Prostate gland (tissue), 2 donors: ENCODE measurements around the gene SLC8A2. TPM values are rescaled to one million over a fixed set of nuclear protein-coding genes. Genes with fewer than 3 reads are reported as not detected.
"Not testable (repeated sequence)": the region's sequence is repeated elsewhere in the genome, so short reads cannot be mapped to it uniquely, and the experiment has no call there.

ENCODE experiments used
- DNase-seq: peaks from one replicate; pipeline ENCODE4 v3.0.0-alpha.2; 2019; ENCODE audit warnings: low spot score
- H3K27ac ChIP-seq, 2 donors: fragments of 200-600 bp; sonication (generic); 2 replicates each; pipeline ENCODE4 v1.5.1; 2017 to 2019
- H3K27me3 ChIP-seq: fragments of 200-600 bp; sonication (generic); replicated peaks from 2 replicates; pipeline ENCODE4 v1.5.1; 2019; ENCODE audit not compliant: insufficient read depth
- H3K36me3 ChIP-seq, 2 donors: fragments of 200-600 bp; sonication (generic); 1 replicate in 1 of 2; 2 replicates in 1 of 2; pipeline versions ENCODE4 v1.5.1 to v1.8.1; 2017 to 2019
- H3K4me1 ChIP-seq: fragments of 200-600 bp; sonication (generic); replicated peaks from 2 replicates; pipeline ENCODE4 v1.5.1; 2019
- H3K4me3 ChIP-seq, 2 donors: fragments of 200-600 bp; sonication (generic); 2 replicates each; pipeline ENCODE4 v1.5.1; 2017 to 2019
- H3K9me3 ChIP-seq: fragments of 200-600 bp; sonication (generic); 2 replicates; pipeline ENCODE4 v1.5.1; 2017
- POLR2A ChIP-seq: fragments of 450-650 bp; IDR thresholded peaks from one replicate; pipeline ENCODE4 v1.6.1; 2016; ENCODE audit warnings: antibody characterized with exemption, mild to moderate bottlenecking
- POLR2AphosphoS5 ChIP-seq: sonication (generic); formaldehyde crosslinking; IDR thresholded peaks from one replicate; pipeline ENCODE4 v1.6.1; 2017; ENCODE audit warnings: antibody characterized with exemption
- WGBS: methylation state at CpG from one replicate; pipeline ENCODE4 v1.1.5; 2018; 5-methylcytosine and 5-hydroxymethylcytosine counted together
- intact Hi-C: fragments of 100-400 bp; cut with DNase I; formaldehyde crosslinking; loops from one replicate; pipeline ENCODE4 v1.14.2; 2022
- total RNA-seq, 2 donors: library from RNA; depleted of rRNA; stranded (reverse); fragments of >200 nt; gene quantifications; one replicate each; pipeline ENCODE4 v1.1.0, GENCODE V29; 2016
- TF ChIP-seq, protein P1 (sequence below), 4 experiments: fragments of 200-600 bp in 2 of 4; fragments of 450-650 bp in 2 of 4; sonication (generic) in 2 of 4; IDR thresholded peaks; 1 replicate in 3 of 4; 2 replicates in 1 of 4; pipeline ENCODE4 v1.5.1; 2016 to 2019; ENCODE audit warnings: antibody characterized with exemption in 4 of 4, mild to moderate bottlenecking in 2 of 4, moderate library complexity in 2 of 4

SLC8A2 gene
- total RNA-seq, 2 donors from 2014 or later = 1.3 to 7.7 TPM

DNA sequence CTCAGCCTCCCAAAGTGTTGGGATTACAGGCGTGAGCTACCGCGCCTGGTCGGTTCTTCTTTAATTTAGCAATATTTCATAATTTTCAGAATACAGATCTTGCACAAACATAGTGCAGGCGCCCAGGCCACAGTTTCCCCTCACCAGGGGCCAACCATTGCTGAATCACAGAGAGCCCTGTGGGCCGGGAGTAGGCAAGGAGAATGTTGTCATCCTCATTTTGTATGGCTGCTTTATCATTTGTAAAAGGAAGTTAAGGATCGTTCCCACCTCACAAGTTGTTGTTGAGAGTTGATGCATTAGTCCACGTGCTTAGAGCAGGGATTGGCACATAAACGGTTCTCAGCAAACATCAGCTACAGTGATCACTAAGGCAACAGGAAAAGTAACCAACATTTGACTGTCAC is 82.5 kb downstream of the SLC8A2 start:
- Histone ChIP-seq H3K27ac (no peak overlapping the region), H3K36me3 (no peaks in the 10 kb centered on the region), H3K4me1 (no peaks in the 10 kb centered on the region), H3K9me3 (no peaks in the 10 kb centered on the region), H3K4me3 (no peak overlapping the region), H3K27me3 (no peaks in the 10 kb centered on the region)
- DNase-seq = no peak
- intact Hi-C loops = no loop called here
- 72% methylated on average over 9 of the region's 9 CpGs for WGBS
- TF ChIP-seq, protein P1, sequence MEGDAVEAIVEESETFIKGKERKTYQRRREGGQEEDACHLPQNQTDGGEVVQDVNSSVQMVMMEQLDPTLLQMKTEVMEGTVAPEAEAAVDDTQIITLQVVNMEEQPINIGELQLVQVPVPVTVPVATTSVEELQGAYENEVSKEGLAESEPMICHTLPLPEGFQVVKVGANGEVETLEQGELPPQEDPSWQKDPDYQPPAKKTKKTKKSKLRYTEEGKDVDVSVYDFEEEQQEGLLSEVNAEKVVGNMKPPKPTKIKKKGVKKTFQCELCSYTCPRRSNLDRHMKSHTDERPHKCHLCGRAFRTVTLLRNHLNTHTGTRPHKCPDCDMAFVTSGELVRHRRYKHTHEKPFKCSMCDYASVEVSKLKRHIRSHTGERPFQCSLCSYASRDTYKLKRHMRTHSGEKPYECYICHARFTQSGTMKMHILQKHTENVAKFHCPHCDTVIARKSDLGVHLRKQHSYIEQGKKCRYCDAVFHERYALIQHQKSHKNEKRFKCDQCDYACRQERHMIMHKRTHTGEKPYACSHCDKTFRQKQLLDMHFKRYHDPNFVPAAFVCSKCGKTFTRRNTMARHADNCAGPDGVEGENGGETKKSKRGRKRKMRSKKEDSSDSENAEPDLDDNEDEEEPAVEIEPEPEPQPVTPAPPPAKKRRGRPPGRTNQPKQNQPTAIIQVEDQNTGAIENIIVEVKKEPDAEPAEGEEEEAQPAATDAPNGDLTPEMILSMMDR (IDR thresholded peaks at IDR 0.05) = no peak
- TF ChIP-seq POLR2AphosphoS5 (no peak), POLR2A (no peak)

DNA sequence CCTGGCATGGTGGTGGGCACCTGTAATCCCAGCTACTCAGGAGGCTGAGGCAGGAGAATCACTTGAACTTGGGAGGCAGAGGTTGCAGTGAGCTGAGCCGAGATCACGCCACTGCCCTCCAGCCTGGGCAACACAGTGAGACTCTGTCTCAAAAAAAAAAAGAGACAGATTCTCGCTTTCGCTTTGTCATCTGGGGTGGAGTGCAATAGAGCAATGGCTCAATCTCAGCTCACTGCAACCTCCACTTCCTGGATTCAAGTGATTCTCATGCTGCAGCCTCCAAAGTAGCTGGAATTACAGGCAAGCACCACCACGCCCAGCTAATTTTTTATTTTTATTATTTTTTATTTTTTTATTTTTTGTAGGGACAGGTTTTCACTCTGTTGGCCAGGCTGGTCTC is 83.0 kb downstream of the SLC8A2 start:
- H3K4me1 ChIP-seq, H3K36me3 ChIP-seq, H3K27ac ChIP-seq, H3K9me3 ChIP-seq, intact Hi-C loops, H3K4me3 ChIP-seq, DNase-seq, H3K27me3 ChIP-seq: not testable (repeated sequence)
- 91% methylated on average over 5 of the region's 5 CpGs for WGBS

DNA sequence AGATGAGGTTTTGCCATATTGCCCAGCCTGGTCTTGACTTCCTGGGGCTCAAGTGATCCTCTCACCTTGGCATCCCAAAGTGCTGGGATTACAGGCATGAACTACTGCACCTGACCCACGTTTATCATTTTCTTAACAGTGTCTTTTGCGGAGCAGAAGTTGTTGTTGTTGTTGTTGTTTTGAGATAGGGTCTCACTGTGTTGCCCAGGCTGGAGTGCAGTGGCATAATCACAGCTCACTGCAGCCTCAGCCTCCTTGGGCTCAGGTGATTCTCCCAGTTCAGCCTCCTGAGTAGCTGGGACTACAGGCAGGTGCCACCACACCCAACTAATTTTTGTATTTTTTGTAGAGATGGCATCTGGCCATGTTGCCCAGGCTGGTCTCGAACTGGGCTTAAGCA is 84.1 kb downstream of the SLC8A2 start:
- H3K27ac ChIP-seq, H3K27me3 ChIP-seq, H3K4me1 ChIP-seq, H3K9me3 ChIP-seq, H3K4me3 ChIP-seq, H3K36me3 ChIP-seq, DNase-seq, intact Hi-C loops: not testable (repeated sequence)
- 84% methylated on average over 3 of the region's 3 CpGs for WGBS

- intact Hi-C loops, H3K27me3 ChIP-seq, DNase-seq, H3K4me3 ChIP-seq, H3K4me1 ChIP-seq, H3K36me3 ChIP-seq, H3K9me3 ChIP-seq, H3K27ac ChIP-seq: not testable (repeated sequence)
- 90% methylated on average over 12 of the region's 12 CpGs for WGBS
Observed at GRCh38 chr19:47386582-47386981, 85.1 kb downstream of the SLC8A2 start.

GRCh38 chr19:47384533-47384932 is 87.2 kb downstream of the SLC8A2 start:
- H3K27ac ChIP-seq, H3K36me3 ChIP-seq, H3K27me3 ChIP-seq, DNase-seq, H3K4me1 ChIP-seq, H3K9me3 ChIP-seq, intact Hi-C loops, H3K4me3 ChIP-seq: not testable (repeated sequence)
- WGBS = 84% methylated on average over 4 of the region's 4 CpGs

GRCh38 chr19:47383890-47384289 is 87.8 kb downstream of the SLC8A2 start:
- 81% methylated on average over 5 of the region's 5 CpGs for WGBS
- H3K9me3 ChIP-seq, H3K4me3 ChIP-seq, intact Hi-C loops, DNase-seq, H3K4me1 ChIP-seq, H3K27ac ChIP-seq, H3K36me3 ChIP-seq, H3K27me3 ChIP-seq: not testable (repeated sequence)

- TF ChIP-seq POLR2AphosphoS5 = no peak
- TF ChIP-seq POLR2A = no peak
- TF ChIP-seq, protein P1 (IDR thresholded peaks at IDR 0.05) = no peak
- Histone ChIP-seq H3K4me3 (no peak overlapping the region), H3K4me1 (no peaks in the 10 kb centered on the region), H3K36me3 (peaks cover 6 to 7% of the 10 kb centered on the region in 2 donors), H3K27ac (no peak overlapping the region), H3K9me3 (no peaks in the 10 kb centered on the region), H3K27me3 (no peaks in the 10 kb centered on the region)
- intact Hi-C loops = no loop called here
- DNase-seq = no peak
- 73% methylated on average over 11 of the region's 11 CpGs for WGBS
Observed at GRCh38 chr19:47381653-47382279, 89.9 kb downstream of the SLC8A2 start.
